ENCODE results near the gene HELLS. TPM values are rescaled to one million over a fixed set of nuclear protein-coding genes. Genes with fewer than 3 reads are reported as not detected.

HELLS gene
- total RNA-seq, 1 experiment from 2014 or later = 181 TPM

- Histone ChIP-seq H3K27me3 (replicated peaks; ENCODE audit: insufficient read depth, low read depth, low read length, poor library complexity) (no peaks in the 10 kb centered on the region), H3K9me3 (ENCODE audit: low read depth, low read length, poor library complexity, severe bottlenecking) (no peaks in the 10 kb centered on the region), H3K27ac (ENCODE audit: low read depth, low read length, poor library complexity, severe bottlenecking) (peak overlapping the region; percentile 31), H3K4me3 (ENCODE audit: low read depth, low read length, poor library complexity, severe bottlenecking) (no peak overlapping the region), H3K36me3 (ENCODE audit: insufficient read depth, low read length, poor library complexity, severe bottlenecking) (peaks cover 75% of the 10 kb centered on the region), H3K4me1 (ENCODE audit: insufficient read depth, low read length, poor library complexity, severe bottlenecking) (no peaks in the 10 kb centered on the region)
- CTCF ChIA-PET = no interaction called here
- DNase-seq (ENCODE audit: low spot score) = no peak
- POLR2A ChIA-PET (ENCODE audit: low non-redundant PET) = no interaction called here
- TF ChIP-seq CTCF (conservative IDR thresholded peaks at IDR 0.05; ENCODE audit: low read depth, low read length) (no peak), EZH2 (IDR thresholded peaks at IDR 0.05; ENCODE audit: borderline replicate concordance, low read depth, low read length, poor library complexity, severe bottlenecking) (no peak)
- intact Hi-C loops (cut with micrococcal nuclease; ENCODE audit: unreplicated experiment) = no loop called here
- no TSS peak for BruUV-seq (replicated peaks)
These were observed 25.5 kb downstream of the HELLS start for GRCh38 chr10:94571081-94571480.

DNA sequence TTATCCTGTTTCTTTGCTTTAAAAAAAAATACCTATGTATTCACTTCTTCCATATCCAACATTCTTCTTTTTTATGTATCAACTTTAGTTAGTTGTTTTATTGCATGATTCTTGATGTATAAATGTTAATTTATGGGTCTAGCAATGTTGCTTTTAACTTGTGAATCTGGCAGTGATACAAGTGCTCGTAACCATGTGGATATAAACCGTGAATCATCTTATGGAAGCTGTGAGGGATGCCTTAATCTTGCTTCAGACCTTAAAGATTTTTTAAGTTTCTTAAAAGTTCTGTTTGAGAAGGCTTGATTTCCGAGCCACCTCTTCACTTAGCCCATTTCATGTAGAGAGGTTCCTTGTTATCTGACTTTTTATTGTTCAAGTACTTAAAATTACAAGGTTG lies 25.9 kb downstream of the HELLS start:
- Histone ChIP-seq H3K36me3 (ENCODE audit: insufficient read depth, low read length, poor library complexity, severe bottlenecking) (peaks cover 75% of the 10 kb centered on the region), H3K27me3 (replicated peaks; ENCODE audit: insufficient read depth, low read depth, low read length, poor library complexity) (no peaks in the 10 kb centered on the region), H3K9me3 (ENCODE audit: low read depth, low read length, poor library complexity, severe bottlenecking) (no peaks in the 10 kb centered on the region), H3K4me3 (ENCODE audit: low read depth, low read length, poor library complexity, severe bottlenecking) (no peak overlapping the region), H3K4me1 (ENCODE audit: insufficient read depth, low read length, poor library complexity, severe bottlenecking) (no peaks in the 10 kb centered on the region), H3K27ac (ENCODE audit: low read depth, low read length, poor library complexity, severe bottlenecking) (no peak overlapping the region)
- BruUV-seq (replicated peaks) = no TSS peak
- TF ChIP-seq EZH2 (IDR thresholded peaks at IDR 0.05; ENCODE audit: borderline replicate concordance, low read depth, low read length, poor library complexity, severe bottlenecking) (no peak), CTCF (conservative IDR thresholded peaks at IDR 0.05; ENCODE audit: low read depth, low read length) (no peak)
- intact Hi-C loops (cut with micrococcal nuclease; ENCODE audit: unreplicated experiment) = no loop called here
- DNase-seq (ENCODE audit: low spot score) = peak; percentile 4
- CTCF ChIA-PET = no interaction called here
- POLR2A ChIA-PET (ENCODE audit: low non-redundant PET) = no interaction called here

- peaks cover 56% of the 10 kb centered on the region for H3K36me3 ChIP-seq (ENCODE audit: insufficient read depth, low read length, poor library complexity, severe bottlenecking)
- no peak for DNase-seq (ENCODE audit: low spot score)
- BruUV-seq (replicated peaks) = no TSS peak
- H3K4me1 ChIP-seq (ENCODE audit: insufficient read depth, low read length, poor library complexity, severe bottlenecking) = no peaks in the 10 kb centered on the region
- no peak overlapping the region for H3K4me3 ChIP-seq (ENCODE audit: low read depth, low read length, poor library complexity, severe bottlenecking)
- ChIA-PET CTCF (no interaction called here), POLR2A (ENCODE audit: low non-redundant PET) (no interaction called here)
- intact Hi-C loops (cut with micrococcal nuclease; ENCODE audit: unreplicated experiment) = no loop called here
- no peaks in the 10 kb centered on the region for H3K27me3 ChIP-seq (replicated peaks; ENCODE audit: insufficient read depth, low read depth, low read length, poor library complexity)
- no peak overlapping the region for H3K27ac ChIP-seq (ENCODE audit: low read depth, low read length, poor library complexity, severe bottlenecking)
- TF ChIP-seq CTCF (conservative IDR thresholded peaks at IDR 0.05; ENCODE audit: low read depth, low read length) (no peak), EZH2 (IDR thresholded peaks at IDR 0.05; ENCODE audit: borderline replicate concordance, low read depth, low read length, poor library complexity, severe bottlenecking) (no peak)
- no peaks in the 10 kb centered on the region for H3K9me3 ChIP-seq (ENCODE audit: low read depth, low read length, poor library complexity, severe bottlenecking)
These were observed 33.2 kb downstream of the HELLS start for GRCh38 chr10:94578790-94579189.
